SK-N-SH treated with all-trans-retinoic acid at 6 μM for 48 hours (cell line): ENCODE measurements around the gene PREPL.

Experiments
- ATAC-seq: fragments of 200-7000 bp; cut with Tn5 transposase; 3 replicates; pipeline ENCODE4 v1.9.1; 2020; ENCODE audit warnings: mild to moderate bottlenecking, moderate library complexity
- ARNTL ChIP-seq: fragments of 450-650 bp; formaldehyde crosslinking; IDR thresholded peaks from 2 replicates; pipeline ENCODE4 v1.5.0; 2020; ENCODE audit warnings: low read depth, mild to moderate bottlenecking, moderate library complexity, borderline replicate concordance
- BACH2 ChIP-seq: fragments of 250-450 bp; sonication (Bioruptor Pico); IDR thresholded peaks from 2 replicates; pipeline ENCODE4 v1.9.0; 2021; ENCODE audit warnings: mild to moderate bottlenecking, borderline replicate concordance
- CSDC2 ChIP-seq: fragments of 250-450 bp; sonication (Bioruptor Pico); IDR thresholded peaks from 2 replicates; pipeline ENCODE4 v1.5.0; 2020; ENCODE audit warnings: mild to moderate bottlenecking, moderate library complexity
- GLIS3 ChIP-seq: fragments of 250-450 bp; sonication (Bioruptor Pico); IDR thresholded peaks from 2 replicates; pipeline ENCODE4 v1.5.0; 2020; ENCODE audit warnings: mild to moderate bottlenecking, moderate library complexity
- PPARA ChIP-seq: fragments of 250-450 bp; sonication (Bioruptor Pico); IDR thresholded peaks from 2 replicates; pipeline ENCODE4 v1.5.0; 2020; ENCODE audit warnings: mild to moderate bottlenecking, borderline replicate concordance
- RARB ChIP-seq: fragments of 250-450 bp; sonication (Bioruptor Pico); IDR thresholded peaks from 2 replicates; pipeline ENCODE4 v1.8.0; 2021; ENCODE audit warnings: mild to moderate bottlenecking, moderate library complexity
- SNAI2 ChIP-seq: fragments of 250-450 bp; sonication (Bioruptor Pico); IDR thresholded peaks from 2 replicates; pipeline ENCODE4 v1.5.0; 2020; ENCODE audit warnings: mild to moderate bottlenecking, moderate library complexity
- ZFP3 ChIP-seq: fragments of 250-450 bp; sonication (Bioruptor Pico); IDR thresholded peaks from 2 replicates; pipeline ENCODE4 v1.5.0; 2020; ENCODE audit warnings: mild to moderate bottlenecking, moderate library complexity
- ZFP30 ChIP-seq: fragments of 450-650 bp; formaldehyde crosslinking; IDR thresholded peaks from 2 replicates; pipeline ENCODE4 v1.5.0; 2022; ENCODE audit warnings: mild to moderate bottlenecking, moderate library complexity
- ZNF565 ChIP-seq: fragments of 450-650 bp; formaldehyde crosslinking; conservative IDR thresholded peaks from 2 replicates; pipeline ENCODE4 v1.5.0; 2020; ENCODE audit warnings: low read depth, mild to moderate bottlenecking, moderate library complexity
- ZNF70 ChIP-seq: fragments of 450-650 bp; formaldehyde crosslinking; IDR thresholded peaks from 2 replicates; pipeline ENCODE4 v1.5.0; 2020; ENCODE audit warnings: mild to moderate bottlenecking, moderate library complexity
- TF ChIP-seq, protein P1 (sequence below): fragments of 250-450 bp; sonication (Bioruptor Pico); IDR thresholded peaks from 2 replicates; pipeline ENCODE4 v1.8.0; 2021; ENCODE audit warnings: low read depth, mild to moderate bottlenecking, moderate library complexity, borderline replicate concordance
- TF ChIP-seq, protein P2 (sequence below): fragments of 250-450 bp; sonication (Bioruptor Pico); IDR thresholded peaks from 2 replicates; pipeline ENCODE4 v1.5.1; 2021; ENCODE audit warnings: mild to moderate bottlenecking, moderate library complexity
- TF ChIP-seq, protein P3 (sequence below): fragments of 250-450 bp; sonication (Bioruptor Pico); IDR thresholded peaks from 2 replicates; pipeline ENCODE4 v1.8.0; 2020; ENCODE audit warnings: mild to moderate bottlenecking, moderate library complexity, borderline replicate concordance
- TF ChIP-seq, protein P4 (sequence below): fragments of 250-450 bp; sonication (Bioruptor Pico); IDR thresholded peaks from 2 replicates; pipeline ENCODE4 v1.5.1; 2020; ENCODE audit warnings: low read depth, mild to moderate bottlenecking, moderate library complexity

The PREPL gene

DNA sequence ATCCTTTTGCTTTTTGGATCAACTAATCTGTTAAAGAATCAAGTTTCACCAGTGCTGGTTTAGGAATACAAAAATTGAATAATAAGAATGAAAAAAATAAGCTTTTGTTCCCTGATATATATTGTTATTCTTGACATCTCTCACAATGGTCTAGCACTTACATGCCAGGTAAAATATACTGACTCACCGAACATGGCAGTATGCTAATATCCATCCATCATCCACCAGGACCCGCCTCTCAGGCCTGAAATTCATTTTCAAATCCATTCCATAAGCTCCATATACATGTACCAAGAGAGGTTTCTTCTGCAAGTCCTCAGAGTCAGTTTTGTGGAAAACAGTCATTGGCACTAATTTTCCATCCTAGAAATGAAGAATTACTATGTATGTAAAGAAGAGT is 32.5 kb downstream of the PREPL start:
- no peak for ATAC-seq
- TF ChIP-seq CSDC2 (CRISPR knock-in tag): no peak
- no peak for TF ChIP-seq ZNF70 (CRISPR knock-in tag)
- no peak for TF ChIP-seq GLIS3 (CRISPR knock-in tag)
- TF ChIP-seq, protein P1, sequence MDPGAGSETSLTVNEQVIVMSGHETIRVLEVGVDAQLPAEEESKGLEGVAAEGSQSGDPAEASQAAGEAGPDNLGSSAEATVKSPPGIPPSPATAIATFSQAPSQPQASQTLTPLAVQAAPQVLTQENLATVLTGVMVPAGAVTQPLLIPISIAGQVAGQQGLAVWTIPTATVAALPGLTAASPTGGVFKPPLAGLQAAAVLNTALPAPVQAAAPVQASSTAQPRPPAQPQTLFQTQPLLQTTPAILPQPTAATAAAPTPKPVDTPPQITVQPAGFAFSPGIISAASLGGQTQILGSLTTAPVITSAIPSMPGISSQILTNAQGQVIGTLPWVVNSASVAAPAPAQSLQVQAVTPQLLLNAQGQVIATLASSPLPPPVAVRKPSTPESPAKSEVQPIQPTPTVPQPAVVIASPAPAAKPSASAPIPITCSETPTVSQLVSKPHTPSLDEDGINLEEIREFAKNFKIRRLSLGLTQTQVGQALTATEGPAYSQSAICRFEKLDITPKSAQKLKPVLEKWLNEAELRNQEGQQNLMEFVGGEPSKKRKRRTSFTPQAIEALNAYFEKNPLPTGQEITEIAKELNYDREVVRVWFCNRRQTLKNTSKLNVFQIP (CRISPR knock-in tag): no peak
- no peak for TF ChIP-seq PPARA (CRISPR knock-in tag)
- TF ChIP-seq SNAI2 (CRISPR knock-in tag): no peak
- no peak for TF ChIP-seq ZFP3
- TF ChIP-seq, protein P2, sequence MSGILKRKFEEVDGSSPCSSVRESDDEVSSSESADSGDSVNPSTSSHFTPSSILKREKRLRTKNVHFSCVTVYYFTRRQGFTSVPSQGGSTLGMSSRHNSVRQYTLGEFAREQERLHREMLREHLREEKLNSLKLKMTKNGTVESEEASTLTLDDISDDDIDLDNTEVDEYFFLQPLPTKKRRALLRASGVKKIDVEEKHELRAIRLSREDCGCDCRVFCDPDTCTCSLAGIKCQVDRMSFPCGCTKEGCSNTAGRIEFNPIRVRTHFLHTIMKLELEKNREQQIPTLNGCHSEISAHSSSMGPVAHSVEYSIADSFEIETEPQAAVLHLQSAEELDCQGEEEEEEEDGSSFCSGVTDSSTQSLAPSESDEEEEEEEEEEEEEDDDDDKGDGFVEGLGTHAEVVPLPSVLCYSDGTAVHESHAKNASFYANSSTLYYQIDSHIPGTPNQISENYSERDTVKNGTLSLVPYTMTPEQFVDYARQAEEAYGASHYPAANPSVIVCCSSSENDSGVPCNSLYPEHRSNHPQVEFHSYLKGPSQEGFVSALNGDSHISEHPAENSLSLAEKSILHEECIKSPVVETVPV (CRISPR knock-in tag): no peak
- no peak for TF ChIP-seq ARNTL (CRISPR knock-in tag)
- TF ChIP-seq RARB: no peak
- TF ChIP-seq ZNF565 (CRISPR knock-in tag): no peak
- TF ChIP-seq, protein P3, sequence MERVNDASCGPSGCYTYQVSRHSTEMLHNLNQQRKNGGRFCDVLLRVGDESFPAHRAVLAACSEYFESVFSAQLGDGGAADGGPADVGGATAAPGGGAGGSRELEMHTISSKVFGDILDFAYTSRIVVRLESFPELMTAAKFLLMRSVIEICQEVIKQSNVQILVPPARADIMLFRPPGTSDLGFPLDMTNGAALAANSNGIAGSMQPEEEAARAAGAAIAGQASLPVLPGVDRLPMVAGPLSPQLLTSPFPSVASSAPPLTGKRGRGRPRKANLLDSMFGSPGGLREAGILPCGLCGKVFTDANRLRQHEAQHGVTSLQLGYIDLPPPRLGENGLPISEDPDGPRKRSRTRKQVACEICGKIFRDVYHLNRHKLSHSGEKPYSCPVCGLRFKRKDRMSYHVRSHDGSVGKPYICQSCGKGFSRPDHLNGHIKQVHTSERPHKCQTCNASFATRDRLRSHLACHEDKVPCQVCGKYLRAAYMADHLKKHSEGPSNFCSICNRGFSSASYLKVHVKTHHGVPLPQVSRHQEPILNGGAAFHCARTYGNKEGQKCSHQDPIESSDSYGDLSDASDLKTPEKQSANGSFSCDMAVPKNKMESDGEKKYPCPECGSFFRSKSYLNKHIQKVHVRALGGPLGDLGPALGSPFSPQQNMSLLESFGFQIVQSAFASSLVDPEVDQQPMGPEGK (CRISPR knock-in tag): no peak
- TF ChIP-seq, protein P4, sequence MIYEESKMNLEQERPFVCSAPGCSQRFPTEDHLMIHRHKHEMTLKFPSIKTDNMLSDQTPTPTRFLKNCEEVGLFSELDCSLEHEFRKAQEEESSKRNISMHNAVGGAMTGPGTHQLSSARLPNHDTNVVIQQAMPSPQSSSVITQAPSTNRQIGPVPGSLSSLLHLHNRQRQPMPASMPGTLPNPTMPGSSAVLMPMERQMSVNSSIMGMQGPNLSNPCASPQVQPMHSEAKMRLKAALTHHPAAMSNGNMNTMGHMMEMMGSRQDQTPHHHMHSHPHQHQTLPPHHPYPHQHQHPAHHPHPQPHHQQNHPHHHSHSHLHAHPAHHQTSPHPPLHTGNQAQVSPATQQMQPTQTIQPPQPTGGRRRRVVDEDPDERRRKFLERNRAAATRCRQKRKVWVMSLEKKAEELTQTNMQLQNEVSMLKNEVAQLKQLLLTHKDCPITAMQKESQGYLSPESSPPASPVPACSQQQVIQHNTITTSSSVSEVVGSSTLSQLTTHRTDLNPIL (CRISPR knock-in tag): no peak
- no peak for TF ChIP-seq ZFP30 (CRISPR knock-in tag)
- TF ChIP-seq, all 23 proteins: peak for 0

DNA sequence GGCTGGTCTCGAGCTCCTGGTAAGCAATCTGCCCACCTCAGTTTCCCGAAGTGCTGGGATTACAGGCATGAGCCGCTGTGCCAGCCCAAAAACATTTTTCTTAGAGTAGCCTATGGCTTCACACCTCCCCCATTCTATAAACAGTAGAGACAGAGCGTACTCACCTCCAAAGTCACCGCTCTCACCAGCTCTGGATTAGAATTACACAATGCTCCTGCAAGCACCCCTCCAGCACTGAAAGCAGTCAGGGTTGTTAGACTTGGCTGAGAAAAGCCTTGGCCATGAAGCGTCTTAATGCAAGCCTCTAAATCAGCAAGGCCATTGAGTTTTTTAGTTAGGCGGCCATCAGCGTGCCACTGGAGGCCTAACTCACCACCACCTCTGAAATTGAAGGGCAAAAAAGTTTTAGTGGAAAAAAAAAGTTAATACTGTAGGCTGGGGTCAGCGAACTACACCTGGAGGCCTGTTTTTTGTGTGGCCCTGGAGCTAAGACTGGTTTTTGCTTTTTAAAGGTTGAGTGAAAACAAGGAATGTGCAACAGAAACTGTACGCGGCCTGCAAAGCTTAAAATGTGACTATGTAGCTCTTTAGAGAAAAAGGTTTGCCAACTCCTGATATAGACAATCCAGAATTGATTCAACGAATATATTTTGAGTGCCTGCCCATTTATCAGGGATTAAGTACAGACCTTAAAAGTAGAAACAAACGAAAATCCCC is 34.6 kb downstream of the PREPL start:
- ATAC-seq: no peak

More for the DNA sequence above, 34.6 kb downstream of the PREPL start:
- TF ChIP-seq BACH2: no peak
- TF ChIP-seq, protein P2 (CRISPR knock-in tag): no peak
- TF ChIP-seq, protein P3 (CRISPR knock-in tag): no peak
- TF ChIP-seq, protein P4 (CRISPR knock-in tag): no peak
- no peak for TF ChIP-seq RARB
- TF ChIP-seq SNAI2 (CRISPR knock-in tag): no peak
- TF ChIP-seq ZFP30 (CRISPR knock-in tag): no peak
